ENCODE measurements around the gene ATP5F1B. TPM values are rescaled to one million over a fixed set of nuclear protein-coding genes. Genes with fewer than 3 reads are reported as not detected.

ATP5F1B gene
- total RNA-seq, 1 donor from 2014 or later: 2,154 TPM

DNA sequence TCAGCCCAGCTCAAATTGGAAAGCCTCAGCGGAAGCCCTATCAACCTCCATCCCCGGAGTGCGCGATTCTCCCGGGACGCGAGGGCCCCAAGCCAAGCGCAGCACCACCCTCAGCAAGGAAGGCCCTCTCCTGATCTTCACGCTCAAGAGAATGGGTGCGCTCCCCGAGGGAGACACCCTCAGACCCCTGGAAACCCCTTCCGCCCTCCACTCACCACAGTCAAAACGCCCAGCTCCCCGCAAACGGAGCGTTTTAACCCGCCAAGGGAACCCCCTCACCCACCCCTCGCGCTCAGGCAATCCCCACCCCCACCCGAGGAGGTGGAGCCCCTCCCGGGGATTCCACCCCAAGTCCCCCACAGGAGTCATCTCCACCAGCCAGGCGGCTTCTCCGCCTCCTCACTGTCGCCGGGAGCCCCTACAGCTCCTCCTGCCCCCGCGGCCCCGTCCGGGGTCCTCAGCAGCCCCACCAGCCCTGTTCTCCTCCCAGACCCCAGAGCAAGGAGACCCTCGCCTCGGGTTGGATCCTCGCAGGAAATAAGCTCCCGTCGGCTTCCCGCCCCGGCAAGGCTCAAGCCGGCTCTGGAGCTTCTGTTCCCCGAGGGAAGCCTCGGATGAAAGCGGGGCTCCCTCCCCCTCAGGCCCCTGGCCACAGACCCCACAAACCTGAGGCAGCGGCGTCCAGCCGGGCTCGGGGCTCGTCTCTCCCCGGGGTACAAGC is 16.2 kb downstream of the ATP5F1B start:
- DNase-seq (ENCODE audit: low spot score): no peak
- intact Hi-C loops (cut with DNase I): no loop called here

DNA sequence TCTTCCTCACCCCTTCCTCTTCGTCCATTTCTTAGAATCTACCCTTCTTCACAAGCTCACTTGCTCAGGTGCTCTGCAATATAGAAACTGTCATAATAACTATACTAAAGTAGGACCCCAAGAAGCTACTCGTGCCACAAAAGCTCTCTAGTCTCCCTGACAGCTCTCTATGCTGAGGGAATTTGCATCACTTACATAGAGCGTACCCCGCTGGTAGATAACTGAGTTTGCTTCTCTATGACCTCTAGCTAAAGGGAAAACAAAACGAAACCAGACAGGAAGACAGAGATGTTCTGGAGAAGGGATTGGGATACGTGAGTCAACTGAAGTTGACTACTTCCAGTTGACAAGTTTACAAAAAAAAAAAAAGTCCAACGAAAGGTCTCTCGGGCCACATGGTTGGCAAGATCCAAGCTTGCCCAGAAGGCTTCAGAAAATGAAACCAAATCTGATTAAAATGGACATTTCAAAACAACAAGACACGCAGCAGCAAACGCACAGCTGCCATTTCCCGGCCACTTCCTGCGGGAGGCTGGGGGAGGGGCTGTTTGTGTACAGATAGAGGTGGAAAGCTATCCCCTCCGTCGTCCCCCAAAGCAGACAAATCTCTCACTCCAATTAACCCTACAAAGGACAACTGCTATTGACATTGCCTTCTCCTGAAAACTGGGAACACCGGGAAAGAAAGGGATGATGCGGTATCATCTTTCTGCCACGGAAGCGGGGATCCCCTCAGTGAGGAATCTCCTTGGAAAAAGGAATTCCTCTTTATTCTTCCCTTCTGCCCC is 16.9 kb downstream of the ATP5F1B start:
- DNase-seq (ENCODE audit: low spot score): no peak
- intact Hi-C loops (cut with DNase I): no loop called here

DNA sequence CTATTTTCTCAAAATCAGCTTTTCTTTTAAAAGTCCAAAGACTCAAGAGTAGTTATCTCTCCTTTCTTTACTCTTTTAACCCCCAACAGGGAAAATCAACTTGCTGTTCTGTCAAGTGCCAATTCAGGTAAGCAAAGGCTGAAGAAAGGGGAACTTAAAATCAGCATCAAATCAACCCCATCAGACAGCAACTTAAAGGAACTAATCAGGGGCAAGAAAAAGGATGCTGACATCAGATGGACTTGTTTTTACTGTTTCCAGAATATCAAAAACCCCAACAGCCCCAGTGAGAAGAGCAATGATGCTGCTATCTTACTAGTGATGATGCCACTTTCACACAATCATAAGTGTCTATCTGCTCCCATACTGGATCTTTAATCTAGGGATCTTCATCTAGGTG is 19.1 kb downstream of the ATP5F1B start:
- no peak for DNase-seq (ENCODE audit: low spot score)
- intact Hi-C loops (cut with DNase I): no loop called here

DNA sequence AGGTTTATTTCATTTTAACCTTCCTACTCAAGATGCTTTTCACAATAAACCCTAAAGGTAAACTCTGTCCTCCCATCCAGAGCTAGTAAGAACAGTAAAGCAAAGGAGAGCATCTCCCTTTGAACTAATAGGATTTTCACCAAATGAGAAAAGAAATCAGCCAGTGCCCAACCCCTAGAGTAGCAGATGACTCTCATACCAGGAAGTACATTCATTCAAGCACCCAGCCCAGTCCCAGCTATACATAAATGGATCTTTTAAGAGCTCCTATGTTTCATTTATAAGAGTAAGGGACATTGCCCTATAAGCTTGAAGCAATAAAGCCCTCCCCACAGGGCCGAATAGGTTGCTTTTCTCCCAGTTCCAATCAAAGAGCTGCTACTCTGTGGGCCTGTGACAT is 23.2 kb downstream of the ATP5F1B start:
- intact Hi-C loops (cut with DNase I): no loop called here
- DNase-seq (ENCODE audit: low spot score): no peak

DNA sequence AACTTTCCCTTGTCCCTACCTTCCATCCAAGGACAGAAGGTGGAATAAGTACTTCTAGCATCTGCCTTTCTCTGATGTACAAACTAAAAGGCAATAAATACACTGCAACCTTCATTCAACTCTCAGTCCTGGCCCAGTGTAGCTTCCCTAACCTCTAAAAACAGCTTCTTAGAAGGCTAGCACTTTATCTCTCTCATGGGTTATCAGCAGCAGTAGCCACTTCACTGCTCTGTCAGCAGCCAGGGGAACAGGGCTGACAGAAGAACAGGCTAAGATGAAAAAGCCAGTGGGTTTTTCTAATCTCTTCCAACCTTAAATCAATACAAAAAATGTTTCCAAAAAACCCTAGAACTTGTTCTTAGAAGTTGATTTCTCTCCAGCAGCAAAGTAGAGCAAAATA is 28.9 kb downstream of the ATP5F1B start:
- intact Hi-C loops (cut with DNase I): loop anchor here (2.0 to 10.0 kb wide), 2 partner anchors 24 to 292 kb away; no protein-coding TSS in a partner anchor
- DNase-seq (ENCODE audit: low spot score): no peak

DNA sequence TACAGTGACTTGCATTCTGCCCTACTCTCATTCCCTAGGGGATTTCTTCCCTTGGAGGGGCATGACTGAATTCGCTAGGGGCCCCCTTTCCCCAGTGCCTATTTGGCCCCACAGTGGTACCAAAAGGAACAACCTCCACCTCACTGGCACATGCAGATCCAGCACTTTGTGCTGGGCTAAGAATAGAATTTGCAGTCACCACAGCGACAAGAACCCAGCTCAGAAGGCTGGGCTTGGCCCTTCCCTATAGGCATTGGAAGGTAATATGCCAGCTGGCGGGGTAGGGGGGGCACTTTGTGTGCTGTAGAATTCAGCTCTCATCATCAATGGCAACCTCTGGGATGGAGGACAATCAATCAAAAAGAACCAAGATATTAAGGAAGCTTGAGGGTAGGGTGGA is 29.5 kb downstream of the ATP5F1B start:
- intact Hi-C loops (cut with DNase I): loop anchor here (2.0 to 10.0 kb wide), 2 partner anchors 25 to 291 kb away; no protein-coding TSS in a partner anchor
- DNase-seq (ENCODE audit: low spot score): no peak

DNA sequence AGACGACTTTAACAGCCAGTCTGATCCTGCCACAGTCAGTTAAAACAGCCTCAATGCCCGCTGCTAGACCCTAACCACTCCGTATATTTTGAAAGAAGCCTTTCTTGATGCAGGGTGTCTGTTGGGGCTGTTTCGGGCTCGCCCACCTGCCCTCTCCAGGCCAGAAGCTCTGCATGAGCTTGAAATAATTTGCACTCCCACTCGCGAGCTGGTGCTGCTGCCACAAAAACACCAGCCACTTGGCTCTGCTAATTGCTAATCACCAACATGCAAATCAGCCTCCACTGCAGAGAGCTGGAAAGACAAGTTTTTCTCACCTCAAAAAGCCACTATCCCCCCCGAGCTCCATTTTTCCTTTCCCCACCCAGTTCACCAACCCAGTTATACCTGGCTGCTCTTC is 31.2 kb downstream of the ATP5F1B start:
- intact Hi-C loops (cut with DNase I): loop anchor here (10.0 kb wide), 1 partner anchor 290 kb away; no protein-coding TSS in a partner anchor
- DNase-seq (ENCODE audit: low spot score): no peak

DNA sequence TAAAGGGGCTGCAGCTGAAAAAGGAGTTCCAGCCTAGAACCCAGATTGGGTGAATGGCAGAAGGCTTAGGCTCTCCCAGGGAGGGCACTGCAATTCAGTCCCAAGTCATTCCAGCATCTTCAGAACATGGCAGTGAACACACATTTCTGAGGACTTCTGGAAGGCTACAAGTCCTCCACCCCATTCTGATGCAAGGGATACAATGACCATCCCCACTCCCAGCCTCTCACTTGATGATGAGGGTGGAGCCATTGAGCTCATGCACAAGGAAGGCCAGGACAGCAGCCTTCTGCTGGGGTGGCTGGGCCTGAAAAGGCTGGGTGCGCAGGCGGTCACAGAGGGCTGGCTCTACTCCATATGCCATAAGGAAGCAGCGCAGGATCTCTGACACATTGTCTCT is 41.4 kb downstream of the ATP5F1B start:
- intact Hi-C loops (cut with DNase I): no loop called here
- DNase-seq (ENCODE audit: low spot score): no peak

DNA sequence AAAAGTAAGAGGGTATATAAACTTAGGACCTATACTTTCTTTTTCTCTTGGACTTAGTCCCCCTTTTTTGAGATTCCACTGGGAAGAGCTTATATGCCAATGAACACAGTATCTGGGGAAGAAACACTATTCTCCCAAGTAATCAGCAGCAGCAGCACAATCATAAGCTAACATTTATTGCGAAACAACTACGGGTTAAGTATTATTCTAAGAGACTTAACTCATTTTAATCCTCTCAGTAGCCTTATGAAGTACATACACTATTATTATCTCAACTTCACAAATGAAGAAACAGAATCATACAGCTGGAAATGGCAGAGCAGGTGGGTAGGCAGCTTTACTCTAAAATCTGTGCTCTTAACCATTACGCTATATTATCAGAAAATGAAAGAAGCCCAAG is 43.5 kb downstream of the ATP5F1B start:
- intact Hi-C loops (cut with DNase I): no loop called here
- DNase-seq (ENCODE audit: low spot score): no peak

DNA sequence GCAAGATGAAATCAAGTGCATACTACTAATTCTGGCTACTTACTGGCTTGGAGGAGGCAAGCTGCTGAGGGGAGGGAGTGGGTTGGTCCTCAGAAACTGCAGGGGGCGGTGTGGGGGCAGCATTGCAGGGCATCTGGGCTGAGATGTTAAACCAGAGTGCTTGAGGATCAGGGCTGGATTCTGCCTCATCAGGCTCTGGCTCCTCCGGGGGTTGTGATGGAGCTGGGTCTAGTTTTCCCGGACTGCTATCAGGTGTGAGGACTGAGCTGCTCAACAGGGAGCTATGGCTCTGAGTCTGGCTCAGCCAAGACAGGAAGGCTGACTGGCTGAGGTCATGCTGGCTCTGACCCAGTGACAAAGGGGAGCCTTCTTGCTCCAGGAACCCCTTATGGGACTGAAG is 44.3 kb downstream of the ATP5F1B start:
- intact Hi-C loops (cut with DNase I): no loop called here
- no peak for DNase-seq (ENCODE audit: low spot score)

DNA sequence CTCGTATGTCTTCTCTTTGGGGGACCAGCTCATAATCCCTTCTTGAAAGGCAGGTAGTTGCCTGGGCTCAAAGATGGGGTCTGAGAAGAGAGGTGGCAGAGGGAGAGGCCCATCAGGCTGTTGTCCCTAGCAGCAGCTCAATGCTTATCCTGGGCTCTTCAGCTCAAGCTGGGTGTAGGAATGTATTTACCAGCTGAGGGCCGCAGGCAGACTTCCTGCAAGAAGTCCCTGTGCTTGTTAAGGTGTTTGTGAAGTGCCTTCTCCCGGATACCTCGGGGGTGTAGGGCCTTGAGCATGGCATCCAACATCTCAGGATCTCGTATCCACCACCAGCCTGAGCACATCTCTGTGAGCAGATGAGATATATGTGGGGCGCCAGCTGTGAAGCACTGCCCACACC is 45.0 kb downstream of the ATP5F1B start:
- no peak for DNase-seq (ENCODE audit: low spot score)
- intact Hi-C loops (cut with DNase I): no loop called here

DNA sequence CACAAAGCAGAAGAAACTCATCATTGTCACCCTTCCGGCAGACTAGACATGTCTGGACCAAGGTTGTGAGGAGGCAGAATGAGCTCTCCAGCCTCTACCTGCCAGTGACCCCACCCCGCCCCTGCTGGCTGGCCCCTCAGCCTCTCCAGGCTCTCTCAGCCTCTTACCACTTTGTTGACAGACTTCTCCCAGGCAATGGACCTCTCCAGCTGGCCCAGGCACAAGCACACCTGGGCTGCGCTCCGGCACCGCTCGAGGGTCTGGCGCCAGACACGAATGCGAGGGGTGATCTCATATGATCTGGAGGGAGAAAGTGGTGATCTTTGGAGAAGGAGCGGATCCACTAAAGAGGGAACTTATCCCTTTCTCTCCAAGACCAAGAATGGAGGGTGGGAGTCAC is 46.0 kb downstream of the ATP5F1B start:
- intact Hi-C loops (cut with DNase I): no loop called here
- no peak for DNase-seq (ENCODE audit: low spot score)

DNA sequence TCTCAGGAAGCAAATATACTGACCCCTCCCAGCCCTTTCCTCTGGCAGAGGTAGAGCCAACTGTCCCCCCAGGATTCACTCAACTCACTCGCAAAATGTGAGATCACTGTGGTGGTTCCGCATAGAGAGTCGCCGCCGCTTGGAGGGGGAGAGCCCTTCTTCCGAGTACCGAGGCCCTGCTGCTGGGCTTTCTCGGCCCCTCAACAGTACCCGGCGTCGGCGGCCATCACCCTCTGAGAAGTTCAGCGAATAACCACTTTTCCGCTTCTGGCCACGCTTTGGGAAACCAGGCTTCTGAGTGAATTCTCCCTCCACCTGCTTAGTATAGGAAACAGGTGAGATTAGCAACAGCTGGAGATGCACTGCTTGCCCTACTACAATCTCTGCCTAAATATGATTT is 46.7 kb downstream of the ATP5F1B start:
- no peak for DNase-seq (ENCODE audit: low spot score)
- intact Hi-C loops (cut with DNase I): no loop called here

DNA sequence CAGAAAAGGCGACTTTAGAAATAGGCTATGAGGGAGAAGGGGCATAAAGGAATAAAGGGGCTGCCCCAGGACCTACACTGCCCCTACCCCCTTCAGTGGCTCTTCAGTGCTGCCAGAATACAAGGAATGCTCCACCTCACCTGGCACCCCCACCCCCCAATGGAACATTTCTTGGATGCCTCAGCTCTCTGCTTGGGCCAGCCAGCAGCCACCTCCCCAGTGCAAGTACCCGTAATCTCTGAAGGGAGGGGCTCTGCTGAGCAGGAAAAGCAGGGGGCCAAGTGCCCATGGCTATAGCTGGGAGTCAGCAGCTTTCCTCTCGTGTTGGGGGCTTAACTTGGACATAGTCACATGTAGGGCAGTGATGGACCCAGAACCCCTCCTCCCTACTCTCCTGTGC is 49.0 kb downstream of the ATP5F1B start:
- intact Hi-C loops (cut with DNase I): no loop called here
- DNase-seq (ENCODE audit: low spot score): no peak

DNA sequence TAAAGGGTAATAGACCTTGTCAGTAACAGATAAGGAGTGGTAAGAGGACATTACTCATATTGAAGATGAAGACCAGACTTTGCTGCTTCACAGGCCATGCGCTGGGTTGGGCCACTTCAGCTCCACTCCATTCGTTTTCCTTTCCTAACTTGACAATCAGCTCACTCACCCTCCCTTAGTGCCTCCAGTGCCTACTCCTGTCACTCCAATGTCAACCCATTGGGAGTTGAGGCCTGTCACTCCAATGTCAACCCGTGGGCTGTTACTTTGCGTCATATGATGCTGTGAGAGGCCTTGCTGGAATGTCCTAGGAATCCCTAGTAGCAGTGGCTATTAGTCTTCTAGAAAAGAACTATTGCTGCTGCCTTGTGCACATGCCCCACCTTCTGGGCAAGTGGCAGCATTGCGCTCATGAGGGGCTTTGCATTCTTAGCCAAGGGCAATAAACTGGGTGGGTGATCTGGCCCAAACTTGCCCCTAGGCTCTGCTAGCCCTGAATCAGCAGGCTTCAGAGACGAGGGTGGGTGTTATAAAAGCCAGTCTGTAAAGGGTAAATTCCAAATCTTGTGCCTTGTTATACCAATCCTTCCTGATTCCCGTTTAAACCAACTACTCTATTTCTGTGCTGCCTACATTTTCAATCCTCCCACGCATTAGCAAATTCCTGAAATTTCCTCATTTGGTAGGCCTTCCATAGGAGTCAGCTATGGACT is 51.7 kb downstream of the ATP5F1B start:
- DNase-seq (ENCODE audit: low spot score): no peak

DNA sequence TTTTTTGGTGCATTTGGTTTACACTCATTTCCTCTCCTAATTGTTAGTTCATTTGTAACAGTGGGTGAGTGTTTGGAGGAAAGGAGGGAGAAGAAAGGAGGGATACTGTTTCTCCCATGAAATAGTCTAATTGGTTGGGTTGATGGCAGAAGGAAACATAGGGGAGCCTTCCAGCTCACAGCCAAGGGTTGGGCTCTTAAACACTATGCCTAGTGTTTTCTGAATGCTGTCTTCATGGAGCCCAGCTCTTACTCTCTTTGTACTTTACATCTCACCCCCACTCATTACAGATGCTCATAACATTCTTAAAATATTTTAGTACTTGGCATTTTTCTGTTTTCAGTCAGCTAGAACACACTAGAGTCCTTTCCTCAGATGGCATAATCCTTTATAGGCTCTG is 53.8 kb downstream of the ATP5F1B start:
- DNase-seq (ENCODE audit: low spot score): no peak
- intact Hi-C loops (cut with DNase I): no loop called here

More for the DNA sequence above, 51.7 kb downstream of the ATP5F1B start:
- intact Hi-C loops (cut with DNase I): no loop called here

DNA sequence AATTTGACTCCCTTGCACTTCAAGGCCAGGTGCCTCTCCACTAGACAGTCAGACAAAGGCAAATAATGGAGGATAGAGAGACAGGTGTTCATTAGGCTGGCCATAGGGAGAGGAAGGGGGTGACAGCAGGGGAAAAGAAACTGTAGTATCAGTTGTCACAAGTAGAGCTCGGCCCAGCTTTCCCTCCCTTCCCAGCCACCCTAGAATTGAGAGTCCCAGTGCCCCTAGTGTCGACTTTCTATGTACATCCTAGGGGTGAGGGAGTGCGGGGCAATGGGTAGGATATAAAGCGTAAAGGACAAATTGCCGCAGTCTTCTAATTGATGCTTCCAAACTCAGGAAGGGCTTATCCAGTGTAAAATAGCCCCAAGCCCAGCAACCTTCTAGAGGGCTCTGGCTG is 54.7 kb downstream of the ATP5F1B start:
- intact Hi-C loops (cut with DNase I): no loop called here
- no peak for DNase-seq (ENCODE audit: low spot score)

DNA sequence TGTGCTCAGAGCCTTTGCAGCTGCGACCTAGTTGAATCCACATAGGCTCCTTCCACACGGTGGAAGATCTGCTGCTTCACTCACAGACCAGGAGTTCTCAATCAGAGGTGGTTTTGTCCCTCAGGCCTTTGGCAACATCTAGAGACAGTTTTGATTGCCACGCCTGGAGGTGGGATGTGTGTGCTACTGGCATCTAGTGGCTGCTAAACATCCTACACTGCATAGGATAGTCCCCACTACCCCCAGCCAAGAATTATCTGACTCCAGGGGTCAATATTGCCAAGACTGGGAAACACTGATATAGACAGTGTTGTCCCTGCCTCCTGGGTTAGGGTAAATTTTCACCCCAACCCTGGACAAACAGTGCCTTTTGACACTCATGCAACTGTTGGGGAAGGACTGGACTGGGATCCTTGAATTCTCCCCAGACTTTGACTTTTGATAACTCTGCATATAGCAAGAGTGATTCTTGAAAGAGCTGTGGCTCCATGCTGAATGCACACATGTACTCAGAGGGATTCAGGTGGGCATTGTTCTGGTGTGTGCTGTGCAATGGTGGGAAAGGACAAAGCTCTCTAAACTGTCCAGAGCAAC is 55.5 kb downstream of the ATP5F1B start:
- DNase-seq (ENCODE audit: low spot score): no peak
- intact Hi-C loops (cut with DNase I): no loop called here

DNA sequence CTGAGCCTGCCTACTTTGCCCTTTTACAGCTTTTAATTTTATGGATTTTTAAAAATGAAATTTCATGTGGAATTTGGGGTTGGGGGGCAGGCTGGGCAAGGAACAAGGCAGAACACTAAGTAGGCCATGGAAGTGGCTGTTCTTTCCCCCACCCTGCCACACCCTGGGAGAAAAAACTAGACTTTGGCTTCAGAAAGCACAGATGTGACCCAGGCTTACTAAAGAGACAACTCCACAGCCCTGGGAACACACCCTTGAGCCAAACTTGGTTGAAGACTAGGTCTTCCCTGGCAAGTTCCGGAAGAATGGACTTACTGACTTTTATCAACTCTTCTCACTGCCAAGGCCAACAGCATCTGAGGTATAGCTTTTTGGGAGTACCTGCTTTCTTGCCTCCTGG is 56.0 kb downstream of the ATP5F1B start:
- no peak for DNase-seq (ENCODE audit: low spot score)
- intact Hi-C loops (cut with DNase I): no loop called here

All from cardiac septum (tissue), 1 donor.